ENCODE data around the gene NRG2. TPM values are rescaled to one million over a fixed set of nuclear protein-coding genes. Genes with fewer than 3 reads are reported as not detected.

Gene NRG2
- total and polyA plus RNA-seq, 2 of the 8 experiments (the other 6 are each of a cell fraction or from before 2014, with no cell fraction given) = 0.27 to 0.54 TPM

GRCh38 chr5:139906661-139907060 lies 136.4 kb downstream of the NRG2 start (continued):
- TF ChIP-seq, protein P1, sequence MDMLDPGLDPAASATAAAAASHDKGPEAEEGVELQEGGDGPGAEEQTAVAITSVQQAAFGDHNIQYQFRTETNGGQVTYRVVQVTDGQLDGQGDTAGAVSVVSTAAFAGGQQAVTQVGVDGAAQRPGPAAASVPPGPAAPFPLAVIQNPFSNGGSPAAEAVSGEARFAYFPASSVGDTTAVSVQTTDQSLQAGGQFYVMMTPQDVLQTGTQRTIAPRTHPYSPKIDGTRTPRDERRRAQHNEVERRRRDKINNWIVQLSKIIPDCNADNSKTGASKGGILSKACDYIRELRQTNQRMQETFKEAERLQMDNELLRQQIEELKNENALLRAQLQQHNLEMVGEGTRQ (IDR thresholded peaks at IDR 0.05; ENCODE audit: low read length) = no peak
- TF ChIP-seq KDM5A (IDR thresholded peaks at IDR 0.05; ENCODE audit: low read length) (no peak), MAFK (IDR thresholded peaks at IDR 0.05; ENCODE audit: low read depth, low read length) (no peak), FOSL1 (IDR thresholded peaks at IDR 0.05; ENCODE audit: insufficient read depth, low read depth, low read length) (no peak), SAP30 (IDR thresholded peaks at IDR 0.05; ENCODE audit: insufficient read depth, insufficient replicate concordance, low read length) (no peak), CREB1 (IDR thresholded peaks at IDR 0.05) (no peak)

All from H1 (cell line).